ENCODE data around the gene SULT2B1.
"Not testable (repeated sequence)": the region's sequence is repeated elsewhere in the genome, so short reads cannot be mapped to it uniquely, and the experiment has no call there.

Gene SULT2B1

DNA sequence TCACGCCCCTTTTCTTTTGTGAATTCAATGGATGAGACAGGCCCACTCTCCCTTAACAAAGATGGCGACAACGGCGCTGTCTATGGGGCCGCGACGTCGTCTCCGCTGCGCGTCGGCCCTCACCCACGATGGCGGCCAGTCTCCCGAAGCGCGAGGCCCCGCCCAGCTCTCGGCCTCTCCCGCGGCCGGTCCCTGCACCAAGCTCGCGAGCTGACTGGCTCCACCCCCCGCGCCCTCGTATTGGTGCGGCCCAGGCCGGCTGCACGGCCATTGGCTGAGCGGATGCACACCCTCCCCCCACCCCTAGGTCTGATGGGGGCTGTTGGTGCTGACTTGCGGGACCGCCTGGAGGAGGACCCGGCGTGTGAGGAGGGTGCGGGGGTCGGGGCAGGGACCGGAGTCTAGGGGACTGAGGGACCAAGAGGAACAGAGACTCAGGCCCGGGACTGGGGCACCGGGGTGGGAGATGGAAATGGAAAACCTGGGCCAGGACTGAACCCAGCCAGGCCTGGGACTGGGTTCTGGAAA, 72.2 kb downstream of the SULT2B1 start:
- peak; percentile 95 for DNase-seq

DNA sequence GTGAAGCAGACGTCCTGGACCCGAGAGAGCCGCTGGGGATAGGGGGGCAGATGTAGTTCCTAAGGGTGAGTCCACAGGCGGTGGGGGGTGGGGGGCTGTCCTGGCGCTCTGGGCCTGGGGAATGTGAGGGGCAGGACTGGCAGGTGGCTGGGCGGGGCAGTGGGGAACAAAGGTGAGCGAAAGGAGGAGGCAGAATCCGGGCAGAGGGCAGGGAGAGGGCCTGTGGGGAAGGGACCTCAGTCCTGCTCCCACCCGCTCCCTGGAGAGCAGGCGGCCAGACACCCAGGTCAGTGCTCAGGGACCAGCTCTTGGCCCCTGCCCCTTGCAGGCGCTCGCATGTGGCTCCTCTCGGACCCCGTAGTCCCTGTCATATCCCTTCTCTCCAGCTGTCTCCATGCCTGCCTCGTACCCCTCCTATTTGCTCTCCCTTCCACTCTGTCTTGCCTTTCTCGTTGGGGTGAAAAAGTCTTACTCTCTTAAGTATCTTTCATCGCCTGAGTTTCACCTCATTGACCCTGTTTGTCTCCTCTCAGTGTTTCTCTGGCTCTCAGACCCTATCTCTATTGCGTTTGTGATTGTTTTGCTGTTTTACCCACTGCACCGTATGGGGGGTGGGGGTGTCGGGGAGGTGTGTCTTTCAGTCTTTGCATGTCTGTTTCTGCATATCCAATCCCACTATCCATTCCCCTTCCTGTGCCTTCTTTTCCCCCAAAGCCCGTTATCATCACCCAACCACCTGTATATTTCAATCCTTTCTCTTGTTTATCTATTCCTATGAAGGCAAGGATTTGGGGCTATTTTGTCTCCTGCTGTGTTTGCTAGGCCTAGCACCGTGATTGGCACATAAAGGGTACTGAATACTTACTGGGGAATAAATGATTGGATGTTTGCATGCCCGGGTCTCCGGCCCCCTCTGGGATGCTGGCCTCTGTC, 73.1 kb downstream of the SULT2B1 start:
- no peak for DNase-seq

DNA sequence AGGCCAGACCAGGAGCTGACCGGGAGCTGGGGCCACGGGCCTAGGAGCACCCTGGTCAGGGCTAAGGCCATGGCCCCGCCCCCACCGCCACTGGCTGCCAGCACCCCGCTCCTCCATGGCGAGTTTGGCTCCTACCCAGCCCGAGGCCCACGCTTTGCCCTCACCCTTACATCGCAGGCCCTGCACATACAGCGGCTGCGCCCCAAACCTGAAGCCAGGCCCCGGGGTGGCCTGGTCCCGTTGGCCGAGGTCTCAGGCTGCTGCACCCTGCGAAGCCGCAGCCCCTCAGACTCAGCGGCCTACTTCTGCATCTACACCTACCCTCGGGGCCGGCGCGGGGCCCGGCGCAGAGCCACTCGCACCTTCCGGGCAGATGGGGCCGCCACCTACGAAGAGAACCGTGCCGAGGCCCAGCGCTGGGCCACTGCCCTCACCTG, 73.9 kb downstream of the SULT2B1 start:
- no peak for DNase-seq

DNA sequence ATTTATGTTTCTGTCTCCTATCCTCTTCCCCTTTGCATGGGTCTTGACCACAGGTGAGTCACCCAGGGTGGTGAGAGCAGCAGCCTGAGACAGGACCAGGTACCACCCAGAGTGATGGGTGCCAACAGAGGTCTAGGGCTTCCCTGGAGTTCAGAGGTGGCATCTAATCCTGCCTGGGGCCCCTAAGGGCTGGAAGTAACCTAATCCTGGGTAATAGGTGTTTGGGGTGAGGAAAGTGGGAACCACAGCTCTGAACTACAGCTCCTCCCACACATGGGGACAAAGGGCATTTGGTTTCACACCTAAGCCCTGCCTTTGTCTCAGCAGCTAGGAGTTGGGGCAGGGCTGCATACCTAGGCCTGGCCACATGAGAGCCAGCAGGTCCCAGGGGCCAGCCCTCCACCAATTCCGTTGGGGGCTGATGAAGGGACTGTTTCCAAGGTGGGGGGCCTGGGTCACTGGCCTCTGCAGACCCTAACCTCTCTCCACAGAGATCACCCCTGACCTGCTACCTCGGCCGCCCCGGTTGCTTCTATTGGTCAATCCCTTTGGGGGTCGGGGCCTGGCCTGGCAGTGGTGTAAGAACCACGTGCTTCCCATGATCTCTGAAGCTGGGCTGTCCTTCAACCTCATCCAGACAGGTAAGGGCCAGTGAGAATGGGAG, 75.4 kb downstream of the SULT2B1 start:
- DNase-seq = no peak

DNA sequence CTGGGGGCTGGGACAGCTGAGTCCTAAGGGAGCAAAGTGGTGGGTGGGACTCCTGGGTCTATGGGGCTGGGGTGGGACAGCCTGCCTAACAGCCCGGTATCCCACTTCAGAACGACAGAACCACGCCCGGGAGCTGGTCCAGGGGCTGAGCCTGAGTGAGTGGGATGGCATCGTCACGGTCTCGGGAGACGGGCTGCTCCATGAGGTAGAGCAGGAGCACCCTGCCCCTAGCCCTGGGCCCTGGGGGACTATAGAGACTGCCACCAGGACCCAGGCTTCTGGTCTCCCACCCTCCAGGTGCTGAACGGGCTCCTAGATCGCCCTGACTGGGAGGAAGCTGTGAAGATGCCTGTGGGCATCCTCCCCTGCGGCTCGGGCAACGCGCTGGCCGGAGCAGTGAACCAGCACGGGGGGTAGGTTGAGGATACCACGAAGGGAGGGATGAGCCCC, 75.9 kb downstream of the SULT2B1 start:
- no peak for DNase-seq

DNA sequence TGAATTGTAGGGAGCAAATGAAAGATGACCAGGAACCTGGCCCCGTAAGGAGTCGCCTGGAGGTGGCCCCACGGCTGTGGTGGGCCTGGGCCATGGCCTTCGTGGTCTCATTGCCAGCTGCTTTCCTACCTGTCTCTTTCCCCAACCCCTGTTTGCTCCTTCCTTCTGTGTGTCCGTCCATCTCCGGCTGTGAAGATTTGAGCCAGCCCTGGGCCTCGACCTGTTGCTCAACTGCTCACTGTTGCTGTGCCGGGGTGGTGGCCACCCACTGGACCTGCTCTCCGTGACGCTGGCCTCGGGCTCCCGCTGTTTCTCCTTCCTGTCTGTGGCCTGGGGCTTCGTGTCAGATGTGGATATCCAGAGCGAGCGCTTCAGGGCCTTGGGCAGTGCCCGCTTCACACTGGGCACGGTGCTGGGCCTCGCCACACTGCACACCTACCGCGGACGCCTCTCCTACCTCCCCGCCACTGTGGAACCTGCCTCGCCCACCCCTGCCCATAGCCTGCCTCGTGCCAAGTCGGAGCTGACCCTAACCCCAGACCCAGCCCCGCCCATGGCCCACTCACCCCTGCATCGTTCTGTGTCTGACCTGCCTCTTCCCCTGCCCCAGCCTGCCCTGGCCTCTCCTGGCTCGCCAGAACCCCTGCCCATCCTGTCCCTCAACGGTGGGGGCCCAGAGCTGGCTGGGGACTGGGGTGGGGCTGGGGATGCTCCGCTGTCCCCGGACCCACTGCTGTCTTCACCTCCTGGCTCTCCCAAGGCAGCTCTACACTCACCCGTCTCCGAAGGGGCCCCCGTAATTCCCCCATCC, 76.7 kb downstream of the SULT2B1 start:
- no peak for DNase-seq

DNA sequence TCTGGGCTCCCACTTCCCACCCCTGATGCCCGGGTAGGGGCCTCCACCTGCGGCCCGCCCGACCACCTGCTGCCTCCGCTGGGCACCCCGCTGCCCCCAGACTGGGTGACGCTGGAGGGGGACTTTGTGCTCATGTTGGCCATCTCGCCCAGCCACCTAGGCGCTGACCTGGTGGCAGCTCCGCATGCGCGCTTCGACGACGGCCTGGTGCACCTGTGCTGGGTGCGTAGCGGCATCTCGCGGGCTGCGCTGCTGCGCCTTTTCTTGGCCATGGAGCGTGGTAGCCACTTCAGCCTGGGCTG, 77.3 kb downstream of the SULT2B1 start:
- DNase-seq = no peak

DNA sequence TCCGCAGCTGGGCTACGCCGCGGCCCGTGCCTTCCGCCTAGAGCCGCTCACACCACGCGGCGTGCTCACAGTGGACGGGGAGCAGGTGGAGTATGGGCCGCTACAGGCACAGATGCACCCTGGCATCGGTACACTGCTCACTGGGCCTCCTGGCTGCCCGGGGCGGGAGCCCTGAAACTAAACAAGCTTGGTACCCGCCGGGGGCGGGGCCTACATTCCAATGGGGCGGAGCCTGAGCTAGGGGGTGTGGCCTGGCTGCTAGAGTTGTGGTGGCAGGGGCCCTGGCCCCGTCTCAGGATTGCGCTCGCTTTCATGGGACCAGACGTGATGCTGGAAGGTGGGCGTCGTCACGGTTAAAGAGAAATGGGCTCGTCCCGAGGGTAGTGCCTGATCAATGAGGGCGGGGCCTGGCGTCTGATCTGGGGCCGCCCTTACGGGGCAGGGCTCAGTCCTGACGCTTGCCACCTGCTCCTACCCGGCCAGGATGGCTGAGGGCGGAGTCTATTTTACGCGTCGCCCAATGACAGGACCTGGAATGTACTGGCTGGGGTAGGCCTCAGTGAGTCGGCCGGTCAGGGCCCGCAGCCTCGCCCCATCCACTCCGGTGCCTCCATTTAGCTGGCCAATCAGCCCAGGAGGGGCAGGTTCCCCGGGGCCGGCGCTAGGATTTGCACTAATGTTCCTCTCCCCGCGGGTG, 77.8 kb downstream of the SULT2B1 start:
- DNase-seq = no peak

DNA sequence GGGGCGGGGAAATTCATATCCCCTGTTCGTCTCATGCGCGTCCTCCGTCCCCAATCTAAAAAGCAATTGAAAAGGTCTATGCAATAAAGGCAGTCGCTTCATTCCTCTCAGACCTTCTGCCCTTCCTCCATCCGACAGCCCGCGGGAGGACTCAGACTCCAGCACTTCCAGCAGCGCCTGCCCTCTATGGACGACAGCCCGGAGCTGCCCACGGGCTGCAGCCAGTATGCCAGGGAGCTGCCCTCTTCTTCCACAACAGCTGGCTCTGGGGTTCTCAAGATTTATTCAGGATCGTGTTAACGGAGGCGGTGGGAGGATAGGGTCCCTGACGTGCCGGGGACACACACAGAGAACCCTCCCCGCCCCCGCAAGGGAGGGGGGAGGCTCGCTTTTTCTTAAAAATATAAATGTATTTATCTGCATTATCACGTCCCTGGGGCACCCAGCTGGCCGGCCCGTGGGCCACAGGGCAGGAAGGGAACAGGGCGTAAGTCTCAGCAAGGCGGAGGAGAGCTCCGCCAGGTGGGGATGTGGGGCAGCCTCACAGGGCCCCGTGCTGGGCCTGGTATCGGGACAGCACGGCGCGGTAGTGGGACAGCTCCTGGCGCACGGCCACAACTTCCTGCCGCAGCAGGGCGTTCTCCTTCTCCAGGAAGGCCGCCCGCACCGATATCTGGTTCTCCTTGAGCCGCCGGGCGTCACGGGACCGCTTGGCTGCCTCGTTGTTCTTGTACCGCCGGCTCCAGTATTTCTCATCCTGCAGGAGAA, 78.5 kb downstream of the SULT2B1 start:
- DNase-seq = no peak

DNA sequence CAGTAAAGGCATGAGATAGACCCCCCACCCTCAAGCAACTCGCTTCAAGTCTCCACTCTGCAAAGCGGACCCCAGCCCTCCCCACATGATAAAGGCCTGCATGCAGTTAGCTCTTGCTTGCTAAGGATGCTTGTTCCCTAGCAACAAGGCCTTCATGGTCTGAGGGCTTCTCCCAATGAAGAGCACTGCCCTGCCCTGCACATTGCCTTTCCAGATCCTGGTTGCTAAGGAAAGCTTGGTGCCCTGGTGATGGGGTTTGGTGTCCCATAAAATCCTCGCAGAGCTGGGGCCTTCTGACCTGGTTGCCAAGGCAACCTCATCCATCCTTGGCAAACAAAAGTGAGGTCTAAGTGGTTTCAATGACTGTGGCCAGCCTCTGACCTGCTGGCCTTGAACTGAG, 79.3 kb downstream of the SULT2B1 start:
- DNase-seq = no peak

DNA sequence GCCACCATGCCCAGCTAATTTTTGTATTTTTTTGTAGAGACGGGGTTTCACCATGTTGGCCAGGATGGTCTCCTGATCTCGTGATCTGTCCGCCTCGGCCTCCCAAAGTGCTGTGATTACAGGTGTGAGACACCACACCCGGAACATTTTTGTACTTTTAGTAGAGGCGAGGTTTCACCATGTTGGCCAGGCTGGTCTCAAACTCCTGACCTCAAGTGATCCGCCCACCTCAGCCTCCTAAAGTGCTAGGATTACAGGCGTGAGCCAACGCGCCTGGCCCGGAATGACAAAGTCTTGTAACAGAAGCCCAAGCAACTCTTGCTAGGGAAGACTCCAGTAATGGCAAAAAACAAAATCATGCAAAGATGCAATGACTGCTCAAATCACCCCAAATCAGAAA, 80.3 kb downstream of the SULT2B1 start:
- DNase-seq = not testable (repeated sequence)

DNA sequence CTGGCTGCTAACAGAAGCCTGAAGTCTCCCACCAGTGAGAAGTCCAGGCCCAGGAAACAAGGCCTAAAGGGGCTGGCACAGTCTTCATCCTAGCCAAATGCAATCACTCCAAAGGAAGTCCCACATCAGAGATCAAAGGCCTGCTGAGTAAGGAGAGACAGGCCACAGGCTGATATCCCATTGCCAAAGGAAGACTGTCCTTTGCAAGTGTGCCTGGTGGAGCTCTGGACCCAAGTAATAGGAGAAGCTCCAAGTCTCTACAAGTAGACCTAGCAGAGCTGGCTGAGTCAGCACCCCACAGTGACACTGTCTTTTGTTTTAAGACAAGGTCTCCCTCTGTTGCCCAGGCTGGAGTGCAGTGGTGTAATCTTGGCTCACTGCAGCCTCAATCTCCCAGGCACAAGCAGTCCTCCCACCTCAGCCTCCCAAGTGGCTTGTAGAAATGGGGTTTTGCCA, 80.7 kb downstream of the SULT2B1 start:
- no peak for DNase-seq

DNA sequence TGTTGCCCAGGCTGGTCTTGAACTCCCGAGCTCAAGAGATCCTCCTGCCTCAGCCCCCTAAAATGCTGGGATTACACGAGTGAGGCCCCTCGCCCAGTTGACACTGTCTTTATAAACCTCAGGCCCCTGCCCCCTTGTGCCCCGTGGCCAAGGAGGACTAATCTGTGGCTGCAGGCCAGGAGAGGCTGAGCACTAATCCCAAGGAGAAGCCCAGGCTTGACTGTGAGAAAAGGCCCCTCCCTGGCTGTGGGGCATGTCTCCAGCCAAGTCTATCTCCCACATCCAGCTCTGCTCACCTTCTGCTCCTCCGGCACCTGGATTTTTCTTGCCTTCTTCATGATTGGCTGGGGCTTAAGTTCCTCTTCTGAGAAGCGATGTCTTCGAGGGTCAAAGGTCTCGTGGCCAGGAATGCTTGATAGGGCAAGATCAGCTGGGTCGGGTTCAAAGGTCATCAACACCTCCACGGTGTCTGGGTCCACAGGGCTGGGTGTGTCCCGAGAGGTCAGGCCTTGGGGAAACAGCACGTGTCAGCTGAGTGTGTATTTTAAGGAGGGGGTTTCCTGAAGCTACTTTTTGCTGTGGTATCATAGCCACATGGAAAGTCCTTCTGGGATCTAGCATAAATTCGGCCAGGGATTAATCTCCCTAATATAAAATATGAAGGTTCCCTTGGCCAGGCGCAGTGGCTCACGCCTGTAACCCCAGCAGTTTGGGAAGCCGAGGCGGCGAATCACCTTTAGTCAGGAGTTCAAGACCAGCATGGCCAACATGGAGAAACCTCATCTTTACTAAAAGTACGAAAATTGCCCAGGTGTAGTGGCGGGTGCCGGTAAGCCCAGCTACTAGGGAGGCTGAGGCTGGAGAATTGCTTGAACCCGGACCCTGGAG, 81.4 kb downstream of the SULT2B1 start:
- DNase-seq = no peak

DNA sequence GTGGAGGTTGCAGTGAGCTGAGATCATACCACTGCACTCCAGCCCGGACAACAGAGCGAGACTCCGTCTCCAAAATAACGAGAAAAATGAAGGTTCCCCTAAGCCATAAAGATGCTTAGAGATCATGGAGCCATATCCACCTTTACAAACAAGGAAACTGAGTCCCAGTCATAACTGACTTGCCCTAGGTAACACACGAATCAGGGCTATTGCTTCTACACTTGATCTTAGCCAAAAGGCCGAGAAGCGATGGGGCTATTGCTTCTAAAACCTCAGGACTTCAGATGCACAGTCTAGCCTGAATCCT, 82.0 kb downstream of the SULT2B1 start:
- DNase-seq = no peak

DNA sequence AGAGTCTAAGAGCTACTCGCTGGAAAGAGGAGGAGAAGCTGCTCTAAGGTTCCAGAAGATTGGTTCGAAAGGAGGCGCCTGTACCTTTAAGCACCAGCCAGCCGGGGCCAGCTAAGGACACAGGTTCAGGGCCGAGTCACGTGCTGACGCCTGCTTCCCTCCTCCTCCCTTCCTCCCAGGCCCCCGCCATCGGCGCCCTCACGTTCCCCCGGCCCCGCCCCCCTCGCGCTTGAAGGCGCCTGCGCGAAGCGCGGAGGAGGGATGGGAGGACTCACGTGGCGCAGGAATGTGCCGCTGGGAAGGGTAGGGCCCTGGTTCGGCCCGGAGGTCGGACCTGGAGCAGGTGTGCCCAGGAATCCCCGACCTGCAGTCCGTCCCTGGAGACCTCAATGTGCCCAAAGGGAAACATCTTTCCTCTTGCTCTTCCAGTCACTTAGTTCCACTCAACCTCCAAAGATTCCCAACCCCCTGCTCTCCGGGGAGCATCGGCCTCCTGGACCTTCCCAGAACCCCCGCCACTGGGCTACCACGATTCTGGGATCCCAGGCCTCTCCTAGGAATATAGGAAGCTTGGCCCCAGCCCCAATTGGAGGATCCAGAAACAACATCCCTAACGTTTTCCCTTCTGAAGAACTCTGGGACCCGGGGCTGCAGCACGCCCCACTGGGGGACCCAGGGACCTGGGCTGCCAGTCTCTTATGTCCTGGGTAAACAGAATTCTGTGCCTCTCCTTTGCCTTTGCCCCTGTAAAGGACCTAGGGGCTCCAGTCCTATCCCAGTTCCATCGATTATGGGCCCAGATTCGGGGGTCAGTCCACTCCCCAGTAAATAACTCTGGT, 82.7 kb downstream of the SULT2B1 start:
- DNase-seq = peak; percentile 90

DNA sequence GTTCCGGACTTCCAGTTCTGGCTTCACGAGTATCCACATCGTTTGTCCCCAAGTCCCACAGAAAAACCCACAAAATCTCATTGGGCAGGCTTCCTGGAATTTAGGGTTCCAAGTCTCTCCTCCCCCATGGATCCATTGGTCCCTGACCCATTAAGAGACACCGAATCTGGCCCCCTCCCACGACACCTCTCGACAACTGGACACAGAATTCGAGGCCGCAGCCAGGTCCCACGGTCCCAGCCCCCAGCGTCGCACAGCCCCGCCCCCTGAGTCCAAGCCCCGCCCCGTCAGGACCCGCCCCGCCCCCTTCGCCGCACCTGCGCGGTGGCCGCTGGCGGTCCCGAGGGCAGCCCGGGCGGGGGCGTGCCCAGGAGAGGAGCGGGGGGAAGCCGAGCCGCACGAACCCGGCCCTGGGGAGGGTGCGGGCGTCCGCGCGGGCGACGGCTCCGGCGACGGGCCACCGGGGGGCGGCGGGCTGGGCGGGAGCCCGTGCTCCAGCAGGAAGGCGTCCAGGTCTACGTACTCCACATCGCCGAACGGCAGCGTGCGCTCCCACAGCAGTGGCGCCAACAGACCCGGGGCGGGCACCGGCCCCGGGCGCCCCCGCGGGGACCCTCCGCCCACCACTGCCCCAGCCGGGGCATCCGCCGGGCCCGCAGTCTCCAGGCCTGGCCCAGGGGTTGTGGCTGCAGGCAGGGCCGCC, 83.4 kb downstream of the SULT2B1 start:
- no peak for DNase-seq

DNA sequence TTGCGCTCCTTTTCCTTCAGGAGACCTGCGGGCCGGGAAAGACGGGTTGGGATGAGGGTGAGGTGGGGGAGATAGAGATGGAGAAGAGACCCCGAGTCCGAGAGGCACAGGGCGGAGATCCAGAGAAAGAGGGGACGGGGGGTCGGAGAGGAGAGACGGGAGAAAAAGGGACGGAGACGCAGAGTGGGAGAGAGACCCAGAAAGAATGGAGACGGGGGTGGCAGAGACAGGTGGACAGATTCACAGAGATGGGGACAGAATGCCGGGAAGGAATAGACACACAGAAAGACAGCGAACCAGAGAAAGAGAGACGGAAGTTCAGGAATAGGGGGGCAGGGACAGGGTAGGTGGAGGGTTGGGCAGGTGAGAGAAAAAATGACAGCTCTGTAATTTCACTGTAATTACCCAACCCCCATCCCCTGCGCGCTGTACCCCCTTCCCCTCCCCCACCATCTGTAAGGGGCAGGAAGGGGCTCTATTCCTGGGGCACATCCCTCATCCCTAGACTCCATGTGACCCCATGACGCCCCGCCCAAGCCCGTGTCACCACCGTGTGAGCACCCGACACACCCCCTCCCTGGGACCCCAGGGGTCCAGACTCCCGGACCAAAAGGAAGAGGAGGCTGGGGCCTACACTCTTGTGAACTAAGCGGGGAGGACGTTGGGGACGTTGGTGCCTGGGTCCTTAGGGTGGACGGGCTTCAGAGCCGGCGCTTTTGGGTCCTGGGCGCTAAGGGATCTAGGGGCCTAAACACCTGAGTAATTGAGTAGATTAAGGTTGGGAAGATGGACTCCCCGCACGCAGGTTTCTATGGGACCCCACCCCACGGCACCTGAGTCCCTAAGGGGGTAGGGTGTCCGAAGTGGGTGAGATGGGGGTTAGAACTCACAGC, 84.2 kb downstream of the SULT2B1 start:
- no peak for DNase-seq

DNA sequence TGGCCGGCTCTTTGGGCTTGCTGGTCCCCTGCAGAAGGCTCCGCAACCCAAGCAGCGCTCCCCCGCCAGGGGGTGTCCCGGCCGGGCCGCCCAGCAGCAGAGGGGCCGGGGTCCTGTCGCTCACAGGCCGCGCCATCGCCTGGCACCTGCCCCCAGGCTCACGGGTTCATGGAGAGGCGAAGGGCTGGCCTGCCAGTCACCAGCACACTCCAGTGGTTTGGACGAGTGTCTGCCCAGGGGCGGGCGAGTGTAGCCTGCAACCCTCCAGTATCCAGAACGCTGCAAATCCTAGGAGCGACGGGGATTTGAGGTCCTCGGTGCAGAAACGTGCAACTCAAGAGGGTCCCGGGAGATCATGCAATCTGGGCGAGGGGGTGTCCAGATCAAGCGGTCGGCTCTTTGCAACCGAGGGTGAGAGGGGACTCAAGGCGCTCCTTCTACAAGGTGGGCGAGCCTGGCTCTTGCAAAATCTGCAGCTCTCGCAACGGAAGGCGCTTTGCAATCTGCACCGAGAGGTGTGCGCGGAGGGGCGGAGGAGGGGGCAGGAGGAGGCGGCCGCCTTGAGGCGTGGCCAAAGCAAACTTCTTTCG, 85.0 kb downstream of the SULT2B1 start, which contains the start of gene DBP:
TSS of gene DBP (minus strand) at position 521 of the 590 bp plus-strand sequence. CDS start at position 136, 385 bp downstream.
- no peak for DNase-seq

All from DMS 273 treated with DMSO at 0.1 percent for 48 hours (cell line).